Panc1 (cell line): Measurements from ENCODE around the gene NDUFS8.

Source experiments
- POLR2AphosphoS5 ChIP-seq: IDR thresholded peaks from 2 replicates; pipeline ENCODE4 v1.6.1; 2012; ENCODE audit warnings: mild to moderate bottlenecking, low read depth, low read length, moderate library complexity
- TCF7L2 ChIP-seq: IDR thresholded peaks from 2 replicates; pipeline ENCODE4 v1.6.1; 2011; ENCODE audit warnings: mild to moderate bottlenecking, low read depth, low read length, inconsistent platforms
- TF ChIP-seq, protein P1 (sequence below): fragments of 450-650 bp; IDR thresholded peaks from 2 replicates; pipeline ENCODE4 v1.5.1; 2017; ENCODE audit warnings: mild to moderate bottlenecking
- TF ChIP-seq, protein P2 (sequence below), 2 experiments: IDR thresholded peaks; 2 replicates each; pipeline ENCODE4 v1.6.1; 2011 to 2012; ENCODE audit warnings: low read depth in 2 of 2, control low read depth in 1 of 2, low read length in 1 of 2, mild to moderate bottlenecking in 1 of 2, moderate library complexity in 1 of 2; ENCODE audit not compliant: insufficient read depth in 1 of 2

DNA sequence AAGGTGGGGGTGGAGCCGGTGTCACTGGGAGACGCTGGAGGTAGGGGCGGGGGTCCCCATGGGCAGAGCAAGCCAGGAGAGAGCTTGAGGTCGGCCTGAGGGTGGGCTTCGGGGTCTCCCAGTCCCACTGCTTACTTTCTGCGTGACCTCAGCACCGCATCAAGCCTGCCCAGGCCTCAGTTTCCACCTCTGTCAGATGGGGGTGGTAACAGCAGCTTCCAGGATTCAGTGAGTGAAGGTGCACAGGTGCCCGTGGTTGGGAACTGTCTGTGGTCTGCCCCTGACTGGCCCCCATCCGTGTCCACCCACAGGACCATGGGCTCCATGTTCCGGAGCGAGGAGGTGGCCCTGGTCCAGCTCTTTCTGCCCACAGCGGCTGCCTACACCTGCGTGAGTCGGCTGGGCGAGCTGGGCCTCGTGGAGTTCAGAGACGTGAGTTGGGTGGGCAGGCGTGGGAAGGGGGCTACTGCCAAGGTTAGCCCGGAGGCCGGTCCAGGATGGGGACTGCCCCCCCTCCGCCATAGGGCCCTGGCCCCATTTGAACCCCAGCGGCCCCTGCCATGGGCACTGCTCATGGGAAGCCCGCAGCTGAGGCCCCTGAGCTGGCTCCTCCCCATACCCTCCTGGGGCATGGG is 10.6 kb downstream of the NDUFS8 start:
- TF ChIP-seq, protein P1, sequence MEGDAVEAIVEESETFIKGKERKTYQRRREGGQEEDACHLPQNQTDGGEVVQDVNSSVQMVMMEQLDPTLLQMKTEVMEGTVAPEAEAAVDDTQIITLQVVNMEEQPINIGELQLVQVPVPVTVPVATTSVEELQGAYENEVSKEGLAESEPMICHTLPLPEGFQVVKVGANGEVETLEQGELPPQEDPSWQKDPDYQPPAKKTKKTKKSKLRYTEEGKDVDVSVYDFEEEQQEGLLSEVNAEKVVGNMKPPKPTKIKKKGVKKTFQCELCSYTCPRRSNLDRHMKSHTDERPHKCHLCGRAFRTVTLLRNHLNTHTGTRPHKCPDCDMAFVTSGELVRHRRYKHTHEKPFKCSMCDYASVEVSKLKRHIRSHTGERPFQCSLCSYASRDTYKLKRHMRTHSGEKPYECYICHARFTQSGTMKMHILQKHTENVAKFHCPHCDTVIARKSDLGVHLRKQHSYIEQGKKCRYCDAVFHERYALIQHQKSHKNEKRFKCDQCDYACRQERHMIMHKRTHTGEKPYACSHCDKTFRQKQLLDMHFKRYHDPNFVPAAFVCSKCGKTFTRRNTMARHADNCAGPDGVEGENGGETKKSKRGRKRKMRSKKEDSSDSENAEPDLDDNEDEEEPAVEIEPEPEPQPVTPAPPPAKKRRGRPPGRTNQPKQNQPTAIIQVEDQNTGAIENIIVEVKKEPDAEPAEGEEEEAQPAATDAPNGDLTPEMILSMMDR = no peak
- TF ChIP-seq POLR2AphosphoS5 = no peak
- TF ChIP-seq TCF7L2 = no peak
- TF ChIP-seq, protein P2, sequence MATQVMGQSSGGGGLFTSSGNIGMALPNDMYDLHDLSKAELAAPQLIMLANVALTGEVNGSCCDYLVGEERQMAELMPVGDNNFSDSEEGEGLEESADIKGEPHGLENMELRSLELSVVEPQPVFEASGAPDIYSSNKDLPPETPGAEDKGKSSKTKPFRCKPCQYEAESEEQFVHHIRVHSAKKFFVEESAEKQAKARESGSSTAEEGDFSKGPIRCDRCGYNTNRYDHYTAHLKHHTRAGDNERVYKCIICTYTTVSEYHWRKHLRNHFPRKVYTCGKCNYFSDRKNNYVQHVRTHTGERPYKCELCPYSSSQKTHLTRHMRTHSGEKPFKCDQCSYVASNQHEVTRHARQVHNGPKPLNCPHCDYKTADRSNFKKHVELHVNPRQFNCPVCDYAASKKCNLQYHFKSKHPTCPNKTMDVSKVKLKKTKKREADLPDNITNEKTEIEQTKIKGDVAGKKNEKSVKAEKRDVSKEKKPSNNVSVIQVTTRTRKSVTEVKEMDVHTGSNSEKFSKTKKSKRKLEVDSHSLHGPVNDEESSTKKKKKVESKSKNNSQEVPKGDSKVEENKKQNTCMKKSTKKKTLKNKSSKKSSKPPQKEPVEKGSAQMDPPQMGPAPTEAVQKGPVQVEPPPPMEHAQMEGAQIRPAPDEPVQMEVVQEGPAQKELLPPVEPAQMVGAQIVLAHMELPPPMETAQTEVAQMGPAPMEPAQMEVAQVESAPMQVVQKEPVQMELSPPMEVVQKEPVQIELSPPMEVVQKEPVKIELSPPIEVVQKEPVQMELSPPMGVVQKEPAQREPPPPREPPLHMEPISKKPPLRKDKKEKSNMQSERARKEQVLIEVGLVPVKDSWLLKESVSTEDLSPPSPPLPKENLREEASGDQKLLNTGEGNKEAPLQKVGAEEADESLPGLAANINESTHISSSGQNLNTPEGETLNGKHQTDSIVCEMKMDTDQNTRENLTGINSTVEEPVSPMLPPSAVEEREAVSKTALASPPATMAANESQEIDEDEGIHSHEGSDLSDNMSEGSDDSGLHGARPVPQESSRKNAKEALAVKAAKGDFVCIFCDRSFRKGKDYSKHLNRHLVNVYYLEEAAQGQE (IDR thresholded peaks at IDR 0.05; ENCODE audit: insufficient read depth in 1 of 2, low read depth in 2 of 2, low read length in 1 of 2) = no peak
